ENCODE results near the gene AGBL3. TPM values are rescaled to one million over a fixed set of nuclear protein-coding genes. Genes with fewer than 3 reads are reported as not detected.

Gene AGBL3
- polyA plus RNA-seq, 1 donor = 4.4 TPM

DNA sequence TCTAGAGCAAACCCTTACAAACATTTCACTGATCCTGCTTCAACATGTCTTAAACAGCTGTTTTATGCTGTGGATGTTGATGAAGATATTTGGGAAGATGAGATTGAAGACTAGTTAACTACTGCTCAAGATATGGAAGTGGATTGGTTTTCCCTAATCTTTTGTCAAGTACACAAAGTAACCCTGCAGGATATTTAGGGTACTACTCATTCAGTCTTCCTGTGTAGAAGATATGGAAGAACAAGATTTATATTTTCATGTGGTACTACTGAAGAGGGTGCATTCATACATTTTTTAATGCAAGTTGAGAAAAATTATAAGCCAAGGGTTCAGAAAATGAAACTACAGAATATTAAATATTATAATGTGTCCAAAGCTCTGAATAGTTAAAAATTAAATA lies 143.3 kb downstream of the AGBL3 start:
- no peaks in the 10 kb centered on the region for H3K4me1 ChIP-seq (ENCODE audit: control insufficient read depth, insufficient read depth, low read length)
- no peak for DNase-seq
- no peaks in the 10 kb centered on the region for H3K36me3 ChIP-seq (ENCODE audit: control insufficient read depth, insufficient read depth, low read length)
- H3K27ac ChIP-seq (ENCODE audit: low read length) = no peak overlapping the region
- no peaks in the 10 kb centered on the region for H3K27me3 ChIP-seq (ENCODE audit: control insufficient read depth, insufficient read depth, low read length)
- no peaks in the 10 kb centered on the region for H3K9me3 ChIP-seq (ENCODE audit: control insufficient read depth, low read depth, low read length)
- no peak overlapping the region for H3K4me3 ChIP-seq (ENCODE audit: low read length)

DNA sequence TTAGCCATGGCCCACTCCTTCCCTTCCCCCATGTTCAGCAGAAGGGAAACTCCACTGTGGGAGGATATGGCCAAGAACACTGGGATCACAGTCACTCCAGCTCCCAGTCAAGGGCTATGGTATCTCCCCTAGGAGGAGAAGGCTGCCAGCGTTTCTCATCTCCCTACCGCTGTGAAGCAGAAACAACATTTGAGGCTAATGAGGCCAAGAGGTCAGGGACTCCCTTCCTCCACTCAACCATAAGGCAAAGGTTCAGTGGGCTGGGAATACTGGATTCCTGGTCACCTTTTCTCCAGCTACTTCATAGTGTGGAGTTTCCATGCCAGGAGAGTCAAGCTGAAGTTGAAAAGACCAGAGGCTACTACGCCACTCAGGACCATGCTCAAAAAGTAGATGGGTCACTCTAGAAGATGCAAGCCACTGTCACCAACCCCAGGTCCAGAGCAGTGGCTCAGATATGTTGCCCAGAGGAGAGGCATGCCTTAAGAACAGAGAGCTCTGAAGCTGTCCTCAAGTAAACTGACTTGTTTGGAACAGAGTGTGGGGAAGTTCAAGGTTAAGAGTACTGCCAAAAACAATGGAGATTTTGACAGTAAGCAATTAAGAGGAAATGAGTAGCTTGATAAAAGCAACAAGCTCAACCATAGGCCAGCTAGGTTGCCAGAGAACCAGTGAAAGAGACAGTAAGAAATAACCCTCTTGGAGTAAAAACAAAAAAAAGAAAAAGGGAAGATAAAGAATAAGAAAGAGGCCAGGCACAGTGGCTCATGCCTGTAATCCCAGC lies 157.8 kb downstream of the AGBL3 start:
- no peak for DNase-seq
- no CpG with 5 or more reads among the region's 3 CpGs for WGBS (ENCODE audit: insufficient coverage, low lambda C conversion rate)
- Histone ChIP-seq H3K27me3 (ENCODE audit: control insufficient read depth, insufficient read depth, low read length) (no peaks in the 10 kb centered on the region), H3K36me3 (ENCODE audit: control insufficient read depth, insufficient read depth, low read length) (no peaks in the 10 kb centered on the region), H3K27ac (ENCODE audit: low read length) (no peak overlapping the region), H3K9me3 (ENCODE audit: control insufficient read depth, low read depth, low read length) (no peaks in the 10 kb centered on the region), H3K4me1 (ENCODE audit: control insufficient read depth, insufficient read depth, low read length) (peaks cover 5% of the 10 kb centered on the region), H3K4me3 (ENCODE audit: low read length) (no peak overlapping the region)

DNA sequence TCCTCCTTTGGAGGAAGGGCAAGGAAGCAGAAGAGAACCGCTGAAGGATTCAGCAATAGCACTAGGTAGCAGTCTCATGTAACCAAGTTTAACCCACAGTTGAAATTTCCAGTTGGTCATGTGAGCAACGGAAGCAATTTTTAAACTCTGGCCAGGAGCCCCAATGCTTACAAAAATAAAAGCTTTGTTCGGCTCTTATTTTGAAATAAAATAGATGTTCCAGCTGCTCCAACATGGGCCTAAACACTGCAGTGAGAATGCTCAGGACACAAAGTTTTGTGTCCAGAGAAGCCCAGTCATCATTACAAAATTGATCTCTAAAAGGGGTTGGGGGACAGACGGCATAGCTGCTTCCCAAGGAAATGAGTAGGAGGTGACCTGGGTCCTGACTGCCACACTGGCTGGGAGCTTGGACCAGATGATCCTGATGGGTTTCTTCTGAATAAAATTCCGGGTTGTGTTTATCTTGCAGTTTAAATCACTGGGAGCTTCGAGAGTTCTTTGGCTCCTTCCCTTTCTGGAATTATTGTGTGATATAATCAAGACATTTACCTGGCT lies 161.1 kb downstream of the AGBL3 start:
- WGBS (ENCODE audit: insufficient coverage, low lambda C conversion rate) = 17% methylated on average over 1 of the region's 6 CpGs
- Histone ChIP-seq H3K4me3 (ENCODE audit: low read length) (peak overlapping the region; percentile 40), H3K36me3 (ENCODE audit: control insufficient read depth, insufficient read depth, low read length) (no peaks in the 10 kb centered on the region), H3K27ac (ENCODE audit: low read length) (peak overlapping the region; percentile 93), H3K27me3 (ENCODE audit: control insufficient read depth, insufficient read depth, low read length) (no peaks in the 10 kb centered on the region), H3K9me3 (ENCODE audit: control insufficient read depth, low read depth, low read length) (no peaks in the 10 kb centered on the region), H3K4me1 (ENCODE audit: control insufficient read depth, insufficient read depth, low read length) (peaks cover 5% of the 10 kb centered on the region)
- DNase-seq = peak in 1 of 2 donors; percentile 46

DNA sequence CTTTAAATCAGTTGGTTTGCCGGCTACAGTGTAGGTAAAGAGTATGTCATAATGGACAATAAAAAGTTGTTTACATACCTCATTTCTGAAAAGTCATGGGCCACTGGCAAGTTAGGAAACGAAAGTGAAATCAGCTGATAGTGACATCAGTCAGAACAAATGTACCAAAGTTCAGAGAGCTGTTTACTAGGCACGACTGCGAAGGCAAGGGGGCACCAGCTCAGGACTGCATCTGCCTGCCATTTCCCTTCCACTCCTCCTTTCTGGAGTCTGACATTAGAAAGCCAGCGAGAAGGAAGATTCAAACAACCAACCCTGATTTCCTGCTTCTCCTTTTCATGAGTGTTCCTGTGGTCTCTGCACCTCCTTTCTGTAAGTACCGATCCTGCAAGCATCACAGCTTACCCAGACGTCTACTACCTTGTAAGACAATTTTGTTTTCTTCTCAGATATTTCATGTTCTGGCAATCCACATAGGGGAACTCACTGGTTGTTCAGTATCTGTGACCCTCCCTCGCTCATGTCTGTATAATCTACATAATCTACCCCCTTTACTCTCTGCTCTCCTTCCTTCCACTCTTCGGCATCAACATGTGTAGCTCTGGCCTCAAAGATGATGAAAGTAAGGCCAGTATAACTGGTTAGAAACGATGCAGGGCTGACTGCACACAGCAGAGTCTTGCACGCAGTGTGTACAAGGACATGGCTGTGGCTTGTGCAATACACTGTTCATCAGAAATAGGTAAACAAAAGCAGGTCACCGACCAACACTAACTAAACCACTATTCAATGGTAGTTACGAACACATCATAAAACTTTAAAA lies 161.8 kb downstream of the AGBL3 start, which contains the start of gene TMEM140:
Gene TMEM140, plus strand, starts transcription at position 174 of the 823 bp plus-strand sequence. CDS start 16,370 bp downstream, outside the sequence.
- DNase-seq = peak; percentile 90 to 95
- H3K4me1 ChIP-seq (ENCODE audit: control insufficient read depth, insufficient read depth, low read length) = peaks cover 5% of the 10 kb centered on the region
- WGBS (ENCODE audit: insufficient coverage, low lambda C conversion rate) = 17% methylated on average over 3 of the region's 13 CpGs

DNA sequence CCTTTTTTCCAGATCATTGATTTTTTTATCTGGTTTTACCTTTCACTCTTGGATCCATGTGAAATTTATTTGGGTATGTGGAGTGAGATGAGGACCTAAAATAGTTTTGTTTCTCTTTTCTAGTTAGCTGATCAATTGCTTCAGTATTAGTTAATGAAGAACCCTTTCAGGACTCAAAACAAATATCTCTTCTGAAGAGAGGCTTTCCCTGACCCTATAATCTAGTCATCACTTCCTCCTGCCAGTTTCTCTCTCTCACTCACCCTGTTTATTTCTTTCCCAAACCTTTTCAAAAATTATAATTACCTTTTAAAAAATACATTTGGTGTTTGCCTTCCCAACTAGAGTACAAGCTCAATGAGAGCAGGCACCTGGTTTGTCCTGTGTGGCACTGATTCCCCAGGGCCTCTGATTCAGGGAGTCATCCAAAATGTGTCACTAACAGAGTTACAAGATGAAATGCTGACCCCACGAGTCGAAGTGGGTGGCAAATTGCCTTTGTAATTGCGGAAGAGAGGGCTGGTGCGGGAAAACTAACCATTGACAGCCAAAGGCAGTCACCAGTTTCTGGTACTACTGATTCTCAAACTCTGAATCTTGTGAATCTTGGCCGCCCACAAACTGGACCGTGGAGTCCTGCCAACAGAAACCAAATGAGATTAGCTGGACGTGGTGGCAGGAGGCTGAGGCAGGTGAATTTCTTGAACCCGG lies 163.9 kb downstream of the AGBL3 start:
- no peak for DNase-seq
- peaks cover 5% of the 10 kb centered on the region for H3K4me1 ChIP-seq (ENCODE audit: control insufficient read depth, insufficient read depth, low read length)
- H3K27me3 ChIP-seq (ENCODE audit: control insufficient read depth, insufficient read depth, low read length) = no peaks in the 10 kb centered on the region
- H3K4me3 ChIP-seq (ENCODE audit: low read length) = no peak overlapping the region
- H3K36me3 ChIP-seq (ENCODE audit: control insufficient read depth, insufficient read depth, low read length) = no peaks in the 10 kb centered on the region
- H3K27ac ChIP-seq (ENCODE audit: low read length) = no peak overlapping the region
- no peaks in the 10 kb centered on the region for H3K9me3 ChIP-seq (ENCODE audit: control insufficient read depth, low read depth, low read length)
- WGBS (ENCODE audit: insufficient coverage, low lambda C conversion rate) = no CpG with 5 or more reads among the region's 8 CpGs

More for the DNA sequence above, 161.8 kb downstream of the AGBL3 start, which contains the start of gene TMEM140:
- H3K36me3 ChIP-seq (ENCODE audit: control insufficient read depth, insufficient read depth, low read length) = no peaks in the 10 kb centered on the region
- H3K27me3 ChIP-seq (ENCODE audit: control insufficient read depth, insufficient read depth, low read length) = no peaks in the 10 kb centered on the region
- peak within 1 kb of the TSS; percentile 40 for H3K4me3 ChIP-seq (ENCODE audit: low read length)
- H3K9me3 ChIP-seq (ENCODE audit: control insufficient read depth, low read depth, low read length) = no peaks in the 10 kb centered on the region
- peak within 1 kb of the TSS; percentile 93 for H3K27ac ChIP-seq (ENCODE audit: low read length)

DNA sequence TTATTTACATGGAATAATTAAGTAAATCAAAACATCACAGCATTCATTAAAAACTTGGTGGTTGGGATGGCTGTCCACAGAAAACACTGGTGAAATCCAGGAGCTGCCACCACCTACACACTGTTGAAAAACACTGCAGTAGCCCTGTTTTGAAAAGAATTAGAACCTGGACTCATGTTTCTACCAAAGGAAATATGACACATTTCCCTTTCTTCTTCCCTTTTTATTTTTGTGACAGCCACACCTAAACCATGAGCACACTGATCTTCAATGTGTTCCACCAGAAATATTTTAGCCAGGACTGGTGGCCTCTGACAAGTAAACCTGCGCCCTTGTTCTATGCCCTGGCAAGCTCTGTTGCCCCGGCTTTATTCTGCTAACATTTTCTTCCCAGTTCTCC lies 164.8 kb downstream of the AGBL3 start:
- Histone ChIP-seq H3K36me3 (ENCODE audit: control insufficient read depth, insufficient read depth, low read length) (no peaks in the 10 kb centered on the region), H3K4me1 (ENCODE audit: control insufficient read depth, insufficient read depth, low read length) (peaks cover 5% of the 10 kb centered on the region), H3K27me3 (ENCODE audit: control insufficient read depth, insufficient read depth, low read length) (no peaks in the 10 kb centered on the region), H3K9me3 (ENCODE audit: control insufficient read depth, low read depth, low read length) (peaks cover 7% of the 10 kb centered on the region), H3K27ac (ENCODE audit: low read length) (no peak overlapping the region), H3K4me3 (ENCODE audit: low read length) (no peak overlapping the region)
- no CpG with 5 or more reads among the region's 2 CpGs for WGBS (ENCODE audit: insufficient coverage, low lambda C conversion rate)
- DNase-seq = no peak

DNA sequence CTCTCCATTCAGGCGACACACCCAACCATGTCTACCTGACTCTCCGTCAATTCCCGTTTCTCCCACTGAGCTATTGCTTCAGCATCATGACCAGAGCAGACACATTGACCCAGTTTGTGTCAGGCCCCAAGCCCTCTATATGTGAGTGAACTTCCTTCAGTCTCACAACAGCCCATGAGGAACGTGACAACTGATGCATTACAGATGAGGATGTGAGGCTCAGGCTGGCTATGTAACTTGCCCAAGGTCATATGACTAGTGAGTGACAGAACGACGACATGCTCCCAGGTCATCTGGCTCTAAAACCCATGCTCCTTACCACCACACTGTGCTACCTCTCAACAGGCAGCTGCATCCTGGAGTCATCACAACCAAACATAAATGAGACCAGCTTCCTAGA lies 165.2 kb downstream of the AGBL3 start:
- DNase-seq = no peak
- no CpG with 5 or more reads among the region's 6 CpGs for WGBS (ENCODE audit: insufficient coverage, low lambda C conversion rate)
- H3K36me3 ChIP-seq (ENCODE audit: control insufficient read depth, insufficient read depth, low read length) = no peaks in the 10 kb centered on the region
- no peak overlapping the region for H3K4me3 ChIP-seq (ENCODE audit: low read length)
- H3K27me3 ChIP-seq (ENCODE audit: control insufficient read depth, insufficient read depth, low read length) = no peaks in the 10 kb centered on the region
- peaks cover 9% of the 10 kb centered on the region for H3K9me3 ChIP-seq (ENCODE audit: control insufficient read depth, low read depth, low read length)
- no peak overlapping the region for H3K27ac ChIP-seq (ENCODE audit: low read length)
- peaks cover 5% of the 10 kb centered on the region for H3K4me1 ChIP-seq (ENCODE audit: control insufficient read depth, insufficient read depth, low read length)

DNA sequence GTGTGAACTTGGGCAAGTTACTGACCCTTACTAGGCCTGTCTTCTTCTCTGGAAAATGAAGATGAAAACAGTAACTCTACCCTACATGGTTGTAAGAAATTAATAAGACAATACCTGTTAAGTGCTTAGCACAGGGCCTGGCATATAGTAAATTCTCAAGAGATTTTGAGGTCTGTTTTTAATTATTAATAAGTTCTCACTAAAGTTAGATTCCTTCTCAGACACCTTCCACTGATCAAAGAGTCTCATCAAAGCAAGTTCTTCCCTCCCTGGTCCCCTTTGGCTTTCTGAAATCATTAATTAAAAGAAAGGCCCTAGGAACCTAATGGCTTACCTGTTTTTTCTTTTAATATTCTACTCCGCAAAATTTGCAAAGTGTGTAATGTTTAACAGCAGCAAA lies 166.1 kb downstream of the AGBL3 start:
- no CpG with 5 or more reads among the region's 1 CpG for WGBS (ENCODE audit: insufficient coverage, low lambda C conversion rate)
- DNase-seq = no peak

DNA sequence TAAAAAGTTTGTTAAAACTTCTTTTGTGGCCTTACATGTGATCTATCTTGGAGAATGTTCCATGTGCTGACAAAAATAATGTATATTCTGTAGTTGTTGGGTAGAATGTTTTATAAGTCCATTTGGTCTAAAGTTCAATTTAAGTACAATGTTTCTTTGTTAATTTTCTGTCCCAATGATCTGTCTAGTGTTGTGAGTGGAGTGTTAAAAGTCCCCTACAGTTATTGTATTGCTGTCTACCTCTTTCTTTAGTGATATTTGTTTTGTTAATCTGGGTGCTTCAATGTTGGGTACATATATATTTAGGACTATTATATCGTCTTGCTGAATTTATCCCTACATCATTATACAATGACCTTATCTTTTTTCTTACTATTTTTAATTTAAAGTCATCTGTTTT lies 168.4 kb downstream of the AGBL3 start:
- no peak for DNase-seq
- Histone ChIP-seq H3K4me1 (ENCODE audit: control insufficient read depth, insufficient read depth, low read length) (no peaks in the 10 kb centered on the region), H3K9me3 (ENCODE audit: control insufficient read depth, low read depth, low read length) (peaks cover 9% of the 10 kb centered on the region), H3K4me3 (ENCODE audit: low read length) (no peak overlapping the region), H3K27ac (ENCODE audit: low read length) (no peak overlapping the region), H3K27me3 (ENCODE audit: control insufficient read depth, insufficient read depth, low read length) (no peaks in the 10 kb centered on the region), H3K36me3 (ENCODE audit: control insufficient read depth, insufficient read depth, low read length) (peaks cover 6% of the 10 kb centered on the region)
- 80% methylated on average over 1 of the region's 1 CpG for WGBS (ENCODE audit: insufficient coverage, low lambda C conversion rate)

More for the DNA sequence above, 166.1 kb downstream of the AGBL3 start:
- peaks cover under 1% of the 10 kb centered on the region for H3K4me1 ChIP-seq (ENCODE audit: control insufficient read depth, insufficient read depth, low read length)
- H3K27me3 ChIP-seq (ENCODE audit: control insufficient read depth, insufficient read depth, low read length) = no peaks in the 10 kb centered on the region
- H3K9me3 ChIP-seq (ENCODE audit: control insufficient read depth, low read depth, low read length) = peaks cover 9% of the 10 kb centered on the region
- no peak overlapping the region for H3K27ac ChIP-seq (ENCODE audit: low read length)
- no peak overlapping the region for H3K4me3 ChIP-seq (ENCODE audit: low read length)
- peaks cover 4% of the 10 kb centered on the region for H3K36me3 ChIP-seq (ENCODE audit: control insufficient read depth, insufficient read depth, low read length)

DNA sequence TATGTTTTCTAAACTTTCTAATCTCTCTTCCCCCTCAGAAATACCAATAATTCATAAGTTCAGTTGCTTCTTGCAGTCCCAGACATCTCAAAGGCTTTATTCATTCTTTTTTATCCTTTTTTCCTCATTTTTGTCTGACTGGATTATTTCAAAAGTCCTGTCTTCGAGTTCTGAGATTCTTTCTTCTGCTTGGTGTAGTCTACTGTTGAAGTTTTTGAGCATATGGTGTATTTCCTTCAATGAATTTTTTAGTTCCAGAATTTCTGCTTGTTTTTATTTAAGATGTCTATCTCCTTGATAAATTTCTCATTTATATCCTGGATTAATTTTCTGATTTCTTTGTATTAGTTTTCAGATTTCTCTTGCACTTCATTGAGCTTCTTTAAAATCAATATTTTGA lies 170.0 kb downstream of the AGBL3 start:
- peaks cover 9% of the 10 kb centered on the region for H3K9me3 ChIP-seq (ENCODE audit: control insufficient read depth, low read depth, low read length)
- no peak for DNase-seq
- H3K27me3 ChIP-seq (ENCODE audit: control insufficient read depth, insufficient read depth, low read length) = no peaks in the 10 kb centered on the region
- H3K4me1 ChIP-seq (ENCODE audit: control insufficient read depth, insufficient read depth, low read length) = no peaks in the 10 kb centered on the region
- H3K27ac ChIP-seq (ENCODE audit: low read length) = no peak overlapping the region
- 86% methylated on average over 1 of the region's 1 CpG for WGBS (ENCODE audit: insufficient coverage, low lambda C conversion rate)
- H3K4me3 ChIP-seq (ENCODE audit: low read length) = no peak overlapping the region
- peaks cover 6% of the 10 kb centered on the region for H3K36me3 ChIP-seq (ENCODE audit: control insufficient read depth, insufficient read depth, low read length)
